Effector memory CD8-positive, alpha-beta T cell (primary cell): ENCODE results near the gene FAM118B.

Experiments used
- ATAC-seq: fragments of 150-1000 bp; cut with Tn5 transposase; replicated peaks from 2 replicates; pipeline ENCODE4 v1.10.0; 2021; ENCODE audit warnings: mild to moderate bottlenecking, moderate library complexity
- DNase-seq, 3 experiments: peaks; one replicate each; pipeline ENCODE4 v3.0.0; 2021
- H3K27ac Mint-ChIP-seq, 2 donors: one replicate each; pipeline ENCODE4 v1.8.0; 2022; ENCODE audit warnings: mild to moderate bottlenecking in 2 of 2, mixed read lengths in 2 of 2, moderate library complexity in 2 of 2
- H3K27me3 Mint-ChIP-seq, 2 donors: one replicate each; pipeline ENCODE4 v1.8.0; 2022; ENCODE audit warnings: mixed read lengths in 2 of 2
- H3K36me3 Mint-ChIP-seq: one replicate; pipeline ENCODE4 v1.8.0; 2022; ENCODE audit warnings: mild to moderate bottlenecking, moderate library complexity, mixed read lengths; ENCODE audit not compliant: insufficient read depth
- H3K4me1 Mint-ChIP-seq, 2 donors: one replicate each; pipeline ENCODE4 v1.8.0; 2022; ENCODE audit warnings: low read depth in 2 of 2, mixed read lengths in 2 of 2
- H3K4me3 Mint-ChIP-seq, 2 donors: one replicate each; pipeline ENCODE4 v1.8.0; 2022; ENCODE audit warnings: mild to moderate bottlenecking in 2 of 2, mixed read lengths in 2 of 2, moderate library complexity in 2 of 2
- H3K9me3 Mint-ChIP-seq, 2 donors: one replicate each; pipeline ENCODE4 v1.8.0; 2022; ENCODE audit warnings: mixed read lengths in 2 of 2

The FAM118B gene

DNA sequence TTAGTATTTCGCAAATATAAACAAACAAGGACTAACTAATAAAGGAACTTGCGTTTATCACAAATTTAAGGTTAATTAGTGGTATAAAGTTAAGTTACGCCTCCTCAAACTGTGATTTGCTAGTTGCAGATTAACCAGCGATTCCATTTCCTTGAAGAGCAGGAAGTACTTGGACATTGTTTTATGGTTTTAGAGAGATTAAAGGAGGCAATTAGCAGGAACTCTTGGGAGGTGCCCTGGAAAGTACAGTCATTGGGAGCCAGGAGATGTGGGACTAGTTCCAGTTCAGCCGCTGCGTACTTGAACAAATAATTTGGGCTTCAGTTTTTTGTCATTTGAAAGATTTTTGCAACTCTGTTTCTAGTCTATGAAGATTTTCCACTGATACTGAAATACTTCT, 3.3 kb downstream of the FAM118B start:
- peaks cover 6% of the 10 kb centered on the region for H3K36me3 Mint-ChIP-seq
- ATAC-seq = no peak
- H3K4me1 Mint-ChIP-seq = peaks cover 28 to 45% of the 10 kb centered on the region in 2 donors
- no peak overlapping the region for H3K4me3 Mint-ChIP-seq
- H3K9me3 Mint-ChIP-seq = no peaks in the 10 kb centered on the region
- H3K27me3 Mint-ChIP-seq = no peaks in the 10 kb centered on the region
- H3K27ac Mint-ChIP-seq = no peak overlapping the region
- no peak for DNase-seq

GRCh38 chr11:126216526-126217305, 5.1 kb downstream of the FAM118B start:
- Mint-ChIP-seq H3K27me3 (no peaks in the 10 kb centered on the region), H3K9me3 (no peaks in the 10 kb centered on the region), H3K27ac (no peak overlapping the region), H3K4me3 (no peak overlapping the region), H3K4me1 (peaks cover 23 to 37% of the 10 kb centered on the region in 2 donors), H3K36me3 (no peaks in the 10 kb centered on the region)
- ATAC-seq = no peak
- no peak for DNase-seq

GRCh38 chr11:126217491-126217890, 5.9 kb downstream of the FAM118B start:
- no peaks in the 10 kb centered on the region for H3K36me3 Mint-ChIP-seq
- ATAC-seq (no peak), DNase-seq (no peak)
- H3K27me3 Mint-ChIP-seq = no peaks in the 10 kb centered on the region
- no peak overlapping the region for H3K4me3 Mint-ChIP-seq
- H3K9me3 Mint-ChIP-seq = no peaks in the 10 kb centered on the region
- H3K4me1 Mint-ChIP-seq = peaks cover 16 to 38% of the 10 kb centered on the region in 2 donors
- peak overlapping the region in 1 of 2 donors; percentile 52 for H3K27ac Mint-ChIP-seq

GRCh38 chr11:126219547-126219946, 8.0 kb downstream of the FAM118B start:
- H3K27ac Mint-ChIP-seq = peak overlapping the region in 1 of 2 donors; percentile 6
- no peaks in the 10 kb centered on the region for H3K9me3 Mint-ChIP-seq
- DNase-seq (no peak), ATAC-seq (no peak)
- H3K27me3 Mint-ChIP-seq = no peaks in the 10 kb centered on the region
- H3K36me3 Mint-ChIP-seq = no peaks in the 10 kb centered on the region
- no peak overlapping the region for H3K4me3 Mint-ChIP-seq
- H3K4me1 Mint-ChIP-seq = peaks cover 9 to 31% of the 10 kb centered on the region in 2 donors

- H3K4me1 Mint-ChIP-seq = peaks cover 7 to 16% of the 10 kb centered on the region in 2 donors
- no peak overlapping the region for H3K27ac Mint-ChIP-seq
- no peaks in the 10 kb centered on the region for H3K27me3 Mint-ChIP-seq
- no peaks in the 10 kb centered on the region for H3K9me3 Mint-ChIP-seq
- H3K36me3 Mint-ChIP-seq = peaks cover 4% of the 10 kb centered on the region
- ATAC-seq (no peak), DNase-seq (no peak)
- no peak overlapping the region for H3K4me3 Mint-ChIP-seq
These were observed 13.2 kb downstream of the FAM118B start for GRCh38 chr11:126224647-126225294.

GRCh38 chr11:126225295-126225665, 13.7 kb downstream of the FAM118B start:
- peak overlapping the region in 1 of 2 donors; percentile 76 for H3K27ac Mint-ChIP-seq
- H3K4me3 Mint-ChIP-seq = no peak overlapping the region
- H3K27me3 Mint-ChIP-seq = no peaks in the 10 kb centered on the region
- DNase-seq (no peak), ATAC-seq (no peak)
- peaks cover 4 to 16% of the 10 kb centered on the region in 2 donors for H3K4me1 Mint-ChIP-seq
- H3K36me3 Mint-ChIP-seq = peaks cover 4% of the 10 kb centered on the region
- no peaks in the 10 kb centered on the region for H3K9me3 Mint-ChIP-seq

DNA sequence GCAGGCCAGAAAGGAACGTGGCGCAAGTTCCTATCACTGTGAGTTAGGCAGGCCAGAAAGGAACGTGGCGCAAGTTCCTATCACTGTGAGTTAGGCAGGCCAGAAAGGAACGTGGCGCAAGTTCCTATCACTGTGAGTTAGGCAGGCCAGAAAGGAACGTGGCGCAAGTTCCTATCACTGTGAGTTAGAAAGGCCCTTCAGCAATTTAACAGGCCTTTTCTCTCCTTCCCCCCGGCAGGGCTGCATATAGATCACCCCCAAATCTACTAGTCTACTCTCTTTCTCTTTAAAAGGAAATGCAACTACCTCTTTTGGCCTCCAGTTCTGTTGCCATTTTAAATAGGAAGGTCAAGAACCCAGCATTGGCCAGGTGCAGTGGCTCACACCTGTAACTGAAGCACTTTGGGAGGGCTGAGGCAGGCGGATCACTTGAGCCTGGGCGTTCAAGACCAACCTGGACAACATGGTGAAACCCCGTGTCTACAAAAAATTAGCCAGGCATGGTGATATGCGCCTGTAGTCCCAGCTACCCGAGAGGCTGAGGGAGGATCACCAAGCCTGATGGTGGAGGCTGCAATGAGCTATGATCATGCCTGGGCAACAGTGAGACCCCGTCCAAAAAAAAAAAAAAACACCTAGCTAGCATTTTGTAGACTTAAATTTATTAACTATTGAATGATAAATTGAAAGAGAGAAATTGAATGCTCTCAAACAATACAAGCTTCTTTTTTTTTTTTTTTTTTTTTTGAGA, 14.9 kb downstream of the FAM118B start:
- Mint-ChIP-seq H3K27me3 (no peaks in the 10 kb centered on the region), H3K36me3 (peaks cover 10% of the 10 kb centered on the region), H3K27ac (no peak overlapping the region), H3K9me3 (no peaks in the 10 kb centered on the region), H3K4me1 (peaks cover 3 to 12% of the 10 kb centered on the region in 2 donors), H3K4me3 (no peak overlapping the region)
- DNase-seq = no peak
- no peak for ATAC-seq

DNA sequence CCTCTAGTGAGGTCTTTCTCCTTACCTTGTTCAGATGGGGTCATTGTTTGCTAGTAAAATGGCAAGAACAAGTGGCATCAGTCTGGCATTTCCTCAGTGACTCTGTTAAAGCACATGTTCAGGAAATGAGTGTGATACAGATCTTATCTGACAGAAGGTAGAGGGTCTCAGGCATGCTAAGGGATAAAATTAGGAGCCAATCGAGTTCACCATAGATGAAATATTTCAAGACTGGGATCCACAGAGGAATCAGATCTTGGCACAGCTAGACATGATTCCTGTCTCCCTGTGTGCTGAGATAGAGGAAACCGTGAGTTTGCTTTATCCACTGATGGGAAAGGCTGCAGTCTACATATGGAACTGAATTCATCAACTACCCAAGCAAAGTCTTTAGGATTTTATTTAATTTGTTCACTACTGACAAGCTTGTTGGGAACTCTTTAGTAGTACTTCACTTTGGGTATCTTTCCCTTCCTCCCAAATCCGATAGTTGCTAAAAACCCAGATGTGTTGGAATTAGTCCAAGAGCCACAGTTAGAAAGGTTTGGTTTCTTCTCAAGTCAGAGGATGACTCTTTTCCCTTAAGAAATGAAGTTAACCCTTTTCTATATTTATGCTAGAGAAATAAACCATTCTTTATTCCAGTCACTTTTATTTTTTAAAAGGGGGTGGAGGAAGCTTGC, 18.4 kb downstream of the FAM118B start:
- Mint-ChIP-seq H3K4me1 (peaks cover 0 to 3% of the 10 kb centered on the region in 2 donors), H3K27me3 (no peaks in the 10 kb centered on the region), H3K4me3 (no peak overlapping the region), H3K36me3 (peaks cover 16% of the 10 kb centered on the region), H3K27ac (no peak overlapping the region), H3K9me3 (no peaks in the 10 kb centered on the region)
- ATAC-seq (no peak), DNase-seq (no peak)

DNA sequence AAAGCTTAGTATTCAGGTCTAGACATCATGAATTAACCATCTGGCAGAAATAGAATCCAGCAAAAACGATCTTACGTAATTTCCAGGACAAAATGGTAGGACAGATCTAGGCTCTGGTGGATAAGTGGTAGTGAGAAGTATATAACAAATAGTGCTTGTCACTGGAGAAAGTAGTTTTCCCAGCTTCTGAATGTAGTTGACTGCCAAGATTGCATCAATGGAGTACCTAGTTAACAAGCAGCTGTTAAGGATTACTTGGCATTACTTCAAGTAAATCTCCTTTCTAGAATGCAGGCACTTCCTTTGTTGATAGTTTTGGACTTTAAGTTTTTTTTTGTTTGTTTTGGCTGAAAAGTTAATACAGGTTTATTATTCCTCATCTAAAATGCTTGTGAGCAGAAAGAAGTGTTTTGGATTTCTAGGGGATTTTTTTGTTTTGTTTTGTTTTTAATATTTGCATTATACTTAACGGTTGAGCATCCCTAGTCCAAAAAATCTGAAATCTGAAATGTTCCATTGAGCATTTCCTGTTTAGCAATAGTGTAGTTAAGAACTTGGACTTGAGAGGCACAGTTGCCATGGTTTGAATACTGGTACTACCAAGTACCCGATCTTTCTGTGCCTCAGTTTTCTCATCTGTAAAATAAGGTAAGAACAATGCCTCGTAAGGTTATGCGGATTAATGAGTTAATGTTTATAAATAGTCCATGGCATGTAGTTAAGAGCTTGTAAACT, 20.3 kb downstream of the FAM118B start:
- peaks cover 16% of the 10 kb centered on the region for H3K36me3 Mint-ChIP-seq

GRCh38 chr11:126232683-126233082, 21.1 kb downstream of the FAM118B start:
- H3K4me1 Mint-ChIP-seq = no peaks in the 10 kb centered on the region
- H3K9me3 Mint-ChIP-seq = no peaks in the 10 kb centered on the region
- DNase-seq (no peak), ATAC-seq (no peak)
- H3K4me3 Mint-ChIP-seq = no peak overlapping the region
- H3K27ac Mint-ChIP-seq = no peak overlapping the region
- peaks cover 19% of the 10 kb centered on the region for H3K36me3 Mint-ChIP-seq
- no peaks in the 10 kb centered on the region for H3K27me3 Mint-ChIP-seq

More for the DNA sequence above, 20.3 kb downstream of the FAM118B start:
- DNase-seq (no peak), ATAC-seq (no peak)
- no peak overlapping the region for H3K4me3 Mint-ChIP-seq
- no peaks in the 10 kb centered on the region for H3K9me3 Mint-ChIP-seq
- no peaks in the 10 kb centered on the region for H3K4me1 Mint-ChIP-seq
- H3K27ac Mint-ChIP-seq = peak overlapping the region in 1 of 2 donors; percentile 2
- H3K27me3 Mint-ChIP-seq = no peaks in the 10 kb centered on the region

DNA sequence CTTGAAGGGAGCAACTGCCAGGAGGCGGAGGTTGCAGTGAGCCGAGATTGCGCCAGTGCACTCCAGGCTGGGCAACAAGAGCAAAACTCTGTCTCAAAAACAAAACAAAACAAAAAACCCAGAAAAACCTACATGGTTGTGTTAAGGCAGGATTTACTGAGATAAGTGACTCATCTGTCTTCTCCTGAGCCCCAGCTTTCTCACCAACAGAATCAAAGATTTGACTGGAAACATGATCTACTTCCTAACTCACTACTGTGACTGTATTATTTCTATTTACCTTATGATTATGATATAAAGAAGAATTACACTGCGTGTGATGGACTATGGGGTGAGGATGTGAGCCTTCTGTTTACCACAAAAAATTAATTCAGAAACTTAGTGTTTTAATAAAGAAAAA, 21.8 kb downstream of the FAM118B start:
- ATAC-seq (no peak), DNase-seq (no peak)
- Mint-ChIP-seq H3K36me3 (peaks cover 24% of the 10 kb centered on the region), H3K9me3 (no peaks in the 10 kb centered on the region), H3K4me3 (no peak overlapping the region), H3K27me3 (no peaks in the 10 kb centered on the region), H3K4me1 (no peaks in the 10 kb centered on the region), H3K27ac (no peak overlapping the region)

DNA sequence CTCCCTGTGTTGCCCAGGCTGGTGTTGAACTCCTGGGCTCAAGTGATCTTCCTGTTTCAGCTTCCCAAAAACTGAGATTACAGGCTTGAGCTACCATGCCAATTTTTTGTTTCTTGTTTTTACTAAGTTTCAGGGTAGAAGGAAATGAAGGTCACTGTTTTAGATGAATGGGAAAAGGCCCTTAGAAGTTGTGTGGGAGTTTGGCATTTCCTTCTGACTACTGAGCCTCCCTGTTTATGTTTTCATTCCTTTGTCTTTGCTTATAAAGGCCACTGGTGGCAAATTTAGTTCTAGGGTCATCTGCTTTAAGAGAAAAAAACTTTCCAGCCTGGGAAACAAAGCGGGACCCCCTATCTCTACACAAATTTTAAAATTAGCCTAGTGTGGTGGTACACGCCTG, 35.1 kb downstream of the FAM118B start:
- no peaks in the 10 kb centered on the region for H3K4me1 Mint-ChIP-seq
- H3K4me3 Mint-ChIP-seq = no peak overlapping the region
- H3K36me3 Mint-ChIP-seq = peaks cover 31% of the 10 kb centered on the region
- ATAC-seq = no peak
- no peak overlapping the region for H3K27ac Mint-ChIP-seq
- no peaks in the 10 kb centered on the region for H3K27me3 Mint-ChIP-seq
- no peak for DNase-seq
- no peaks in the 10 kb centered on the region for H3K9me3 Mint-ChIP-seq

- no peaks in the 10 kb centered on the region for H3K4me1 Mint-ChIP-seq
- ATAC-seq = no peak
- H3K27ac Mint-ChIP-seq = no peak overlapping the region
- no peaks in the 10 kb centered on the region for H3K27me3 Mint-ChIP-seq
- H3K9me3 Mint-ChIP-seq = no peaks in the 10 kb centered on the region
- H3K36me3 Mint-ChIP-seq = peaks cover 8% of the 10 kb centered on the region
- DNase-seq = no peak
- no peak overlapping the region for H3K4me3 Mint-ChIP-seq
These were observed 41.7 kb downstream of the FAM118B start for GRCh38 chr11:126253265-126253664.
